CD4-positive, alpha-beta T cell (primary cell): Measurements from ENCODE around the gene TPP1. TPM values are rescaled to one million over a fixed set of nuclear protein-coding genes. Genes with fewer than 3 reads are reported as not detected.

Experiments
- ATAC-seq: fragments of 200-7000 bp; cut with Tn5 transposase; one replicate; pipeline ENCODE4 v1.10.0; 2022; ENCODE audit warnings: mild to moderate bottlenecking; ENCODE audit not compliant: poor library complexity
- CTCF ChIA-PET: fragments of 350-600 bp; sonication (Branson Sonifier 250); formaldehyde crosslinking; loops from one replicate; lab custom pipeline; 2021; ENCODE audit warnings: antibody characterized with exemption, inconsistent platforms; lab: Charles Lee
- POLR2A ChIA-PET: fragments of 350-600 bp; sonication (Branson Sonifier 250); formaldehyde crosslinking; loops from one replicate; lab custom pipeline; 2021; ENCODE audit warnings: antibody characterized with exemption, inconsistent platforms; lab: Charles Lee
- DNase-seq, 14 experiments: peaks; one replicate each; pipeline ENCODE4 v3.0.0-alpha.2; 2013 to 2020; ENCODE audit warnings: mixed read lengths in 2 of 14
- H3K27ac ChIP-seq, 2 donors: one replicate each; pipeline versions ENCODE4 v1.5.1 to v1.7.0; 2013; ENCODE audit warnings: low read length in 2 of 2, low read depth in 1 of 2, mild to moderate bottlenecking in 1 of 2
- H3K27me3 ChIP-seq, 2 experiments: 1 replicate in 1 of 2; 2 replicates in 1 of 2; pipeline versions ENCODE4 v1.6.1 to v1.7.0; 2013; ENCODE audit warnings: low read length in 2 of 2, control low read depth in 1 of 2, mild to moderate bottlenecking in 1 of 2, moderate library complexity in 1 of 2; ENCODE audit not compliant: insufficient read depth in 2 of 2, control insufficient read depth in 1 of 2
- H3K36me3 ChIP-seq: one replicate; pipeline ENCODE4 v1.6.1; 2013; ENCODE audit warnings: low read length, control low read depth; ENCODE audit not compliant: insufficient read depth
- H3K4me1 ChIP-seq: one replicate; pipeline ENCODE4 v1.6.1; 2013; ENCODE audit warnings: low read length, control low read depth; ENCODE audit not compliant: insufficient read depth
- H3K4me3 ChIP-seq: one replicate; pipeline ENCODE4 v1.5.1; 2013; ENCODE audit warnings: mild to moderate bottlenecking, low read length, moderate library complexity
- H3K9me3 ChIP-seq, 2 experiments: 1 replicate in 1 of 2; 2 replicates in 1 of 2; pipeline versions ENCODE4 v1.6.1 to v1.7.0; 2013; ENCODE audit warnings: low read length in 2 of 2, mild to moderate bottlenecking in 2 of 2, control low read depth in 1 of 2, moderate library complexity in 1 of 2; ENCODE audit not compliant: control insufficient read depth in 1 of 2, insufficient read depth in 1 of 2
- H3K27ac Mint-ChIP-seq: one replicate; pipeline ENCODE4 v1.8.0; 2020; ENCODE audit warnings: mixed read lengths
- H3K27me3 Mint-ChIP-seq: one replicate; pipeline ENCODE4 v1.8.0; 2021; ENCODE audit warnings: mixed read lengths
- H3K36me3 Mint-ChIP-seq: one replicate; pipeline ENCODE4 v1.8.0; 2021; ENCODE audit warnings: low read depth, mixed read lengths
- H3K4me1 Mint-ChIP-seq: one replicate; pipeline ENCODE4 v1.8.0; 2021; ENCODE audit warnings: low read depth, mixed read lengths
- H3K4me3 Mint-ChIP-seq: one replicate; pipeline ENCODE4 v1.8.0; 2020; ENCODE audit warnings: mild to moderate bottlenecking, mixed read lengths
- H3K9me3 Mint-ChIP-seq: one replicate; pipeline ENCODE4 v1.8.0; 2020; ENCODE audit warnings: mixed read lengths
- intact Hi-C, 2 experiments: fragments of 100-400 bp; cut with DNase I in 1 of 2; cut with micrococcal nuclease in 1 of 2; formaldehyde crosslinking; loops; one replicate each; pipeline versions ENCODE4 v1.15.1 to v1.9.0; 2023 to 2025; cut with DNase I, micrococcal nuclease
- total RNA-seq, 174 experiments: library from RNA in 2 of 174; stranded (reverse) in 2 of 174; gene quantifications; one replicate each; pipeline ENCODE4 v1.2.3 and lab custom pipeline; 2021 to 2026
- TF ChIP-seq, protein P1 (sequence below): fragments of 200-600 bp; IDR thresholded peaks from one replicate; pipeline ENCODE4 v1.8.0; 2022; ENCODE audit warnings: antibody characterized with exemption, mild to moderate bottlenecking

Gene TPP1
- total RNA-seq, 2 experiments from 2014 or later: 29.7 to 34.4 TPM

- DNase-seq: no peak
- H3K4me1 Mint-ChIP-seq: peaks cover 43% of the 10 kb centered on the region
These were observed 25.0 kb downstream of the TPP1 start for GRCh38 chr11:6594142-6594768.

GRCh38 chr11:6588018-6588417 lies 31.2 kb downstream of the TPP1 start:
- TF ChIP-seq, protein P1, sequence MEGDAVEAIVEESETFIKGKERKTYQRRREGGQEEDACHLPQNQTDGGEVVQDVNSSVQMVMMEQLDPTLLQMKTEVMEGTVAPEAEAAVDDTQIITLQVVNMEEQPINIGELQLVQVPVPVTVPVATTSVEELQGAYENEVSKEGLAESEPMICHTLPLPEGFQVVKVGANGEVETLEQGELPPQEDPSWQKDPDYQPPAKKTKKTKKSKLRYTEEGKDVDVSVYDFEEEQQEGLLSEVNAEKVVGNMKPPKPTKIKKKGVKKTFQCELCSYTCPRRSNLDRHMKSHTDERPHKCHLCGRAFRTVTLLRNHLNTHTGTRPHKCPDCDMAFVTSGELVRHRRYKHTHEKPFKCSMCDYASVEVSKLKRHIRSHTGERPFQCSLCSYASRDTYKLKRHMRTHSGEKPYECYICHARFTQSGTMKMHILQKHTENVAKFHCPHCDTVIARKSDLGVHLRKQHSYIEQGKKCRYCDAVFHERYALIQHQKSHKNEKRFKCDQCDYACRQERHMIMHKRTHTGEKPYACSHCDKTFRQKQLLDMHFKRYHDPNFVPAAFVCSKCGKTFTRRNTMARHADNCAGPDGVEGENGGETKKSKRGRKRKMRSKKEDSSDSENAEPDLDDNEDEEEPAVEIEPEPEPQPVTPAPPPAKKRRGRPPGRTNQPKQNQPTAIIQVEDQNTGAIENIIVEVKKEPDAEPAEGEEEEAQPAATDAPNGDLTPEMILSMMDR: no peak
- ATAC-seq (no peak), DNase-seq (no peak)
- POLR2A ChIA-PET: no interaction called here
- Histone ChIP-seq H3K36me3 (peaks cover 11% of the 10 kb centered on the region), H3K4me3 (no peak overlapping the region), H3K27ac (no peak overlapping the region), H3K27me3 (no peaks in the 10 kb centered on the region), H3K9me3 (peaks cover 0 to 16% of the 10 kb centered on the region in 2 experiments), H3K4me1 (peaks cover under 1% of the 10 kb centered on the region)
- H3K36me3 Mint-ChIP-seq: peaks cover 68% of the 10 kb centered on the region
- no peaks in the 10 kb centered on the region for H3K27me3 Mint-ChIP-seq
- intact Hi-C loops: no loop called here
- peaks cover 14% of the 10 kb centered on the region for H3K9me3 Mint-ChIP-seq
- H3K4me1 Mint-ChIP-seq: no peaks in the 10 kb centered on the region
- no peak overlapping the region for H3K4me3 Mint-ChIP-seq
- no peak overlapping the region for H3K27ac Mint-ChIP-seq
- CTCF ChIA-PET: no interaction called here

More at GRCh38 chr11:6594142-6594768, 25.0 kb downstream of the TPP1 start:
- H3K4me3 ChIP-seq: no peak overlapping the region
- H3K27ac ChIP-seq: no peak overlapping the region
- peaks cover 85% of the 10 kb centered on the region for H3K36me3 Mint-ChIP-seq
- no peaks in the 10 kb centered on the region for H3K9me3 ChIP-seq
- ATAC-seq: no peak
- no peaks in the 10 kb centered on the region for H3K27me3 ChIP-seq
- POLR2A ChIA-PET: interaction anchor here (0.7 to 1.5 kb wide), 2 partner anchors 9 to 75 kb away, joined by 3 to 6 read pairs; no protein-coding TSS in a partner anchor
- TF ChIP-seq, protein P1: no peak
- intact Hi-C loops: loop anchor here in 1 of 2 experiments (10.0 kb wide), 1 partner anchor 59 kb away; no protein-coding TSS in a partner anchor
- peaks cover 16% of the 10 kb centered on the region for H3K4me1 ChIP-seq
- peaks cover 48% of the 10 kb centered on the region for H3K36me3 ChIP-seq
- H3K4me3 Mint-ChIP-seq: no peak overlapping the region
- no peaks in the 10 kb centered on the region for H3K9me3 Mint-ChIP-seq
- peak overlapping the region; percentile 29 for H3K27ac Mint-ChIP-seq
- no peaks in the 10 kb centered on the region for H3K27me3 Mint-ChIP-seq
- CTCF ChIA-PET: interaction anchor here (1.1 to 1.3 kb wide), 2 partner anchors 63 to 89 kb away, joined by 4 read pairs; partner anchors contain the start of gene MRPL17

DNA sequence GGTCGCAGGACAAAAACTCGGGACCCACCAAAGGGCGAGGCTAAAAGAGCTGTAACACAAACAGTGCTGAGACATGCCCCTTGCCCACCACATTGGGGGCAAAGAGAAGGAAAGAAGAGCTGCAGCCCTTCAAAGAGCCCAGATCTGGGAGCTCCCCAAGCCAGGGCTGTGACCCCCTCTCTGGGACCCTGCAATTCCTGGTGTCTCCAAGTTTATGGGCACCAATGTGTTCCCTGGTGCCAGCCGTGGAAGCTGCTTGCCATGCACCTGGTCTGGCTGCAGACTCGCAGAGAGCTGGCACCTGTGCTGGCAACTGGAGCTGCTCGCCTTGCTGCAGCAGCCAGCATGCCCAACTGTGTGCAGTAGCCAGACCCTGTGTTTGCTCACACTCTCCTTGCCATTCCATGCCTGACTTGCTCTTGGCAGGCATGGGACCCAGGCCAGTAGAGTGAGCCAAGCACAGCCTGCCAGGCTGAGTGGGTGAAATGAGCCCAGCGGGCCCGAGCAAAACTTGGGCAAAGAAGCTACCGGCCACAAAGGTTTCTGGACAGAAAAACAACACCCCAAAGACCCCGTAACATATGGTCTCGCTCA lies 31.8 kb downstream of the TPP1 start:
- no peak for ATAC-seq
- TF ChIP-seq, protein P1: no peak

More for the DNA sequence above, 31.8 kb downstream of the TPP1 start:
- Mint-ChIP-seq H3K36me3 (peaks cover 70% of the 10 kb centered on the region), H3K4me1 (no peaks in the 10 kb centered on the region), H3K27me3 (no peaks in the 10 kb centered on the region), H3K9me3 (peaks cover 17% of the 10 kb centered on the region), H3K4me3 (no peak overlapping the region), H3K27ac (no peak overlapping the region)
- Histone ChIP-seq H3K9me3 (peaks cover 0 to 16% of the 10 kb centered on the region in 2 experiments), H3K27ac (no peak overlapping the region), H3K27me3 (no peaks in the 10 kb centered on the region), H3K4me1 (no peaks in the 10 kb centered on the region), H3K36me3 (peaks cover 11% of the 10 kb centered on the region), H3K4me3 (no peak overlapping the region)
- ChIA-PET POLR2A (no interaction called here), CTCF (no interaction called here)
- intact Hi-C loops: no loop called here
- DNase-seq: no peak
